ENCODE measurements around the gene SLC25A1. TPM values are rescaled to one million over a fixed set of nuclear protein-coding genes. Genes with fewer than 3 reads are reported as not detected.
"Not testable (repeated sequence)": the region's sequence is repeated elsewhere in the genome, so short reads cannot be mapped to it uniquely, and the experiment has no call there.

SLC25A1 gene
- polyA plus RNA-seq, 1 of the 3 experiments (the other 2 are of a cell fraction) = 44.7 TPM

DNA sequence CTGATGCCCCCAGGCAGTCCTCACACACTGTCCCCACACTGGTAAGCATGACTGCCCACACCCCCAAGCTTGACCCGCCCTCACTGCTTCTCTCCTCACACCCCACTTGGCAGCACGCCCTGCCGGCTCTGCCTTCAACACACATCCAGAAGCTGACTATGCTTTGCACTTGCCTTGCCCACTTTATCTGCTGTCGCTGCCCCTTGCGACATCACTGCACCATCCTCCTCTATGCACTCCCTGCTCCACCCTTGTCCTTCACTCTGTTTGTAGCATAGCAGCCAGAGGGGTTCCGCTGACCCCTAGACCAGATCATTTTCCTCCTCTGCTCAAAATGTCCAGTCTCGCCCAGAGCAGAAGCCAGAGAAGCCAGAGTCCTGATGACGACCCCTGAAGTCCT lies 25.3 kb upstream of the SLC25A1 start:
- no peaks in the 10 kb centered on the region for H4K20me1 ChIP-seq (ENCODE audit: insufficient read depth)
- H3K27me3 ChIP-seq (ENCODE audit: insufficient read depth) = no peaks in the 10 kb centered on the region
- peaks cover 0 to 48% of the 10 kb centered on the region in 2 experiments; a peak in 2 of 4 replicates for H3K4me1 ChIP-seq (ENCODE audit: control insufficient read depth in 1 of 2, insufficient read depth in 2 of 2, low read depth in 1 of 2, low read length in 1 of 2)
- no peaks in the 10 kb centered on the region for H3F3A ChIP-seq (replicated peaks; ENCODE audit: insufficient read depth)
- TF ChIP-seq TEAD4 (IDR thresholded peaks at IDR 0.05; ENCODE audit: borderline replicate concordance, insufficient read depth) (no peak), YY1 (IDR thresholded peaks at IDR 0.05; ENCODE audit: low read depth) (no peak), TCF12 (IDR thresholded peaks at IDR 0.05) (no peak), RCOR1 (IDR thresholded peaks at IDR 0.05; ENCODE audit: low read length) (no peak), RXRA (IDR thresholded peaks at IDR 0.05; ENCODE audit: borderline replicate concordance, low read depth) (no peak), NRF1 (IDR thresholded peaks at IDR 0.05; ENCODE audit: low read depth, low read length) (no peak), USF1 (IDR thresholded peaks at IDR 0.05; ENCODE audit: borderline replicate concordance, low read depth) (no peak), POLR2AphosphoS5 (IDR thresholded peaks at IDR 0.05; ENCODE audit: low read depth, low read length) (no peak), MAX (IDR thresholded peaks at IDR 0.05; ENCODE audit: low read depth) (no peak), NFIC (IDR thresholded peaks at IDR 0.05; ENCODE audit: borderline replicate concordance) (no peak), JUND (IDR thresholded peaks at IDR 0.05) (no peak), FOXM1 (IDR thresholded peaks at IDR 0.05; ENCODE audit: low read depth) (no peak), REST (IDR thresholded peaks at IDR 0.05; ENCODE audit: low read depth, low read length) (no peak), FOSL2 (IDR thresholded peaks at IDR 0.05; ENCODE audit: borderline replicate concordance, low read depth) (no peak)
- TF ChIP-seq, protein P1, sequence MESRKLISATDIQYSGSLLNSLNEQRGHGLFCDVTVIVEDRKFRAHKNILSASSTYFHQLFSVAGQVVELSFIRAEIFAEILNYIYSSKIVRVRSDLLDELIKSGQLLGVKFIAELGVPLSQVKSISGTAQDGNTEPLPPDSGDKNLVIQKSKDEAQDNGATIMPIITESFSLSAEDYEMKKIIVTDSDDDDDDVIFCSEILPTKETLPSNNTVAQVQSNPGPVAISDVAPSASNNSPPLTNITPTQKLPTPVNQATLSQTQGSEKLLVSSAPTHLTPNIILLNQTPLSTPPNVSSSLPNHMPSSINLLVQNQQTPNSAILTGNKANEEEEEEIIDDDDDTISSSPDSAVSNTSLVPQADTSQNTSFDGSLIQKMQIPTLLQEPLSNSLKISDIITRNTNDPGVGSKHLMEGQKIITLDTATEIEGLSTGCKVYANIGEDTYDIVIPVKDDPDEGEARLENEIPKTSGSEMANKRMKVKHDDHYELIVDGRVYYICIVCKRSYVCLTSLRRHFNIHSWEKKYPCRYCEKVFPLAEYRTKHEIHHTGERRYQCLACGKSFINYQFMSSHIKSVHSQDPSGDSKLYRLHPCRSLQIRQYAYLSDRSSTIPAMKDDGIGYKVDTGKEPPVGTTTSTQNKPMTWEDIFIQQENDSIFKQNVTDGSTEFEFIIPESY (IDR thresholded peaks at IDR 0.05; ENCODE audit: borderline replicate concordance, low read depth) = no peak
- TF ChIP-seq, protein P2, sequence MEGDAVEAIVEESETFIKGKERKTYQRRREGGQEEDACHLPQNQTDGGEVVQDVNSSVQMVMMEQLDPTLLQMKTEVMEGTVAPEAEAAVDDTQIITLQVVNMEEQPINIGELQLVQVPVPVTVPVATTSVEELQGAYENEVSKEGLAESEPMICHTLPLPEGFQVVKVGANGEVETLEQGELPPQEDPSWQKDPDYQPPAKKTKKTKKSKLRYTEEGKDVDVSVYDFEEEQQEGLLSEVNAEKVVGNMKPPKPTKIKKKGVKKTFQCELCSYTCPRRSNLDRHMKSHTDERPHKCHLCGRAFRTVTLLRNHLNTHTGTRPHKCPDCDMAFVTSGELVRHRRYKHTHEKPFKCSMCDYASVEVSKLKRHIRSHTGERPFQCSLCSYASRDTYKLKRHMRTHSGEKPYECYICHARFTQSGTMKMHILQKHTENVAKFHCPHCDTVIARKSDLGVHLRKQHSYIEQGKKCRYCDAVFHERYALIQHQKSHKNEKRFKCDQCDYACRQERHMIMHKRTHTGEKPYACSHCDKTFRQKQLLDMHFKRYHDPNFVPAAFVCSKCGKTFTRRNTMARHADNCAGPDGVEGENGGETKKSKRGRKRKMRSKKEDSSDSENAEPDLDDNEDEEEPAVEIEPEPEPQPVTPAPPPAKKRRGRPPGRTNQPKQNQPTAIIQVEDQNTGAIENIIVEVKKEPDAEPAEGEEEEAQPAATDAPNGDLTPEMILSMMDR (IDR thresholded peaks at IDR 0.05) = no peak
- TF ChIP-seq, protein P3, sequence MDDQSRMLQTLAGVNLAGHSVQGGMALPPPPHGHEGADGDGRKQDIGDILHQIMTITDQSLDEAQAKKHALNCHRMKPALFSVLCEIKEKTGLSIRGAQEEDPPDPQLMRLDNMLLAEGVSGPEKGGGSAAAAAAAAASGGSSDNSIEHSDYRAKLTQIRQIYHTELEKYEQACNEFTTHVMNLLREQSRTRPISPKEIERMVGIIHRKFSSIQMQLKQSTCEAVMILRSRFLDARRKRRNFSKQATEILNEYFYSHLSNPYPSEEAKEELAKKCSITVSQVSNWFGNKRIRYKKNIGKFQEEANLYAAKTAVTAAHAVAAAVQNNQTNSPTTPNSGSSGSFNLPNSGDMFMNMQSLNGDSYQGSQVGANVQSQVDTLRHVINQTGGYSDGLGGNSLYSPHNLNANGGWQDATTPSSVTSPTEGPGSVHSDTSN (IDR thresholded peaks at IDR 0.05) = no peak
- TF ChIP-seq, protein P4, sequence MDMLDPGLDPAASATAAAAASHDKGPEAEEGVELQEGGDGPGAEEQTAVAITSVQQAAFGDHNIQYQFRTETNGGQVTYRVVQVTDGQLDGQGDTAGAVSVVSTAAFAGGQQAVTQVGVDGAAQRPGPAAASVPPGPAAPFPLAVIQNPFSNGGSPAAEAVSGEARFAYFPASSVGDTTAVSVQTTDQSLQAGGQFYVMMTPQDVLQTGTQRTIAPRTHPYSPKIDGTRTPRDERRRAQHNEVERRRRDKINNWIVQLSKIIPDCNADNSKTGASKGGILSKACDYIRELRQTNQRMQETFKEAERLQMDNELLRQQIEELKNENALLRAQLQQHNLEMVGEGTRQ (IDR thresholded peaks at IDR 0.05; ENCODE audit: borderline replicate concordance, low read depth, low read length) = no peak
- H3K4me3 ChIP-seq (ENCODE audit: low read depth in 2 of 2, low read length in 1 of 2) = no peak overlapping the region
- H2AFZ ChIP-seq (ENCODE audit: low read depth) = no peak overlapping the region
- H3K9me2 ChIP-seq = no peaks in the 10 kb centered on the region
- WGBS (ENCODE audit: low lambda C conversion rate) = 96% methylated on average over 8 of the region's 8 CpGs
- H3K4me2 ChIP-seq = no peak overlapping the region
- H3K36me3 ChIP-seq (replicated peaks in 1 of 2; ENCODE audit: control insufficient read depth in 1 of 2, insufficient read depth in 2 of 2, low read length in 1 of 2) = peaks cover 8 to 14% of the 10 kb centered on the region in 2 experiments
- ChIA-PET CTCF (interaction anchor here (5.2 kb wide), 1 partner anchor 25 kb away, joined by 23 read pairs; the partner anchor contains the start of gene SLC25A1), POLR2A (no interaction called here)
- no peaks in the 10 kb centered on the region for H3K9me3 ChIP-seq
- H3K9ac ChIP-seq = no peak overlapping the region
- H3K79me2 ChIP-seq (ENCODE audit: insufficient read depth) = no peaks in the 10 kb centered on the region
- DNase-seq = no peak
- peak overlapping the region in 1 of 2 experiments; percentile 53; a peak in 2 of 4 replicates for H3K27ac ChIP-seq (ENCODE audit: low read depth in 2 of 2, low read length in 1 of 2)

DNA sequence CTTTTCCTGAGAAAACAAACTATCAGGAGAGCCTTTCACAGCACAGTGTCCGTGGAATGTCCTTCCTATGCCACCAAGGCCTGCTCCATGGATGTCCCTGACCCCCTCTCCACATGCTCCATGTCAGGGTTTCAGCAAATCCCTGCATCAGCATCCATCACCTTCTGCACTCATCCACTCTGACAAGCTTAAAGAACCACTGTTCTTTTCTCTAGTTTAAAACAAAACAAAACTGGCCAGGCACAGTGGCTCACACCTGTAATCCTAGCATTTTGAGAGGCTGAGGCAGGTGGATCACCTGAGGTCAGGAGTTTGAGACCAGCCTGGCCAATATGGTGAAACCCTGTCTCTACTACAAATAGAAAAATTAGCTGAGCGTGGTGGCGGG lies 24.3 kb upstream of the SLC25A1 start:
- POLR2A ChIA-PET; H3K79me2 ChIP-seq (ENCODE audit: insufficient read depth); H2AFZ ChIP-seq (ENCODE audit: low read depth); H4K20me1 ChIP-seq (ENCODE audit: insufficient read depth); H3F3A ChIP-seq (replicated peaks; ENCODE audit: insufficient read depth); H3K4me2 ChIP-seq; H3K27ac ChIP-seq (ENCODE audit: low read depth in 2 of 2, low read length in 1 of 2); H3K9me3 ChIP-seq; H3K9me2 ChIP-seq; H3K4me3 ChIP-seq (ENCODE audit: low read depth in 2 of 2, low read length in 1 of 2); H3K9ac ChIP-seq; H3K36me3 ChIP-seq (replicated peaks in 1 of 2; ENCODE audit: control insufficient read depth in 1 of 2, insufficient read depth in 2 of 2, low read length in 1 of 2); DNase-seq; H3K27me3 ChIP-seq (ENCODE audit: insufficient read depth): not testable (repeated sequence)
- CTCF ChIA-PET = interaction anchor here (1.0 kb wide), 1 partner anchor 86 kb away, joined by 3 read pairs; no protein-coding TSS in a partner anchor
- 93% methylated on average over 3 of the region's 3 CpGs for WGBS (ENCODE audit: low lambda C conversion rate)
- H3K4me1 ChIP-seq (ENCODE audit: control insufficient read depth in 1 of 2, insufficient read depth in 2 of 2, low read depth in 1 of 2, low read length in 1 of 2) = peaks cover 0 to 43% of the 10 kb centered on the region in 2 experiments; a peak in 2 of 4 replicates
